Liver (tissue), 9 donors: ENCODE results near the gene PTPN4. TPM values are rescaled to one million over a fixed set of nuclear protein-coding genes. Genes with fewer than 3 reads are reported as not detected.

Source experiments
- DNase-seq: peaks from one replicate; pipeline ENCODE4 v3.0.0-alpha.2; 2017; ENCODE audit warnings: low spot score
- H3K27ac ChIP-seq, 2 donors: one replicate each; pipeline ENCODE4 v1.7.0; 2013; ENCODE audit warnings: inconsistent platforms in 2 of 2, low read length in 2 of 2, control low read depth in 1 of 2, low read depth in 1 of 2, mild to moderate bottlenecking in 1 of 2
- H3K27me3 ChIP-seq, 4 donors: one replicate each; pipeline versions ENCODE4 v1.6.1 to v1.7.0; 2013; ENCODE audit warnings: low read length in 3 of 4, inconsistent platforms in 1 of 4, mild to moderate bottlenecking in 1 of 4, moderate library complexity in 1 of 4; ENCODE audit not compliant: control insufficient read depth in 4 of 4, insufficient read depth in 4 of 4
- H3K36me3 ChIP-seq, 4 donors: one replicate each; pipeline versions ENCODE4 v1.6.1 to v1.7.0; 2013; ENCODE audit warnings: low read length in 3 of 4, mild to moderate bottlenecking in 3 of 4, low read depth in 1 of 4, moderate library complexity in 1 of 4; ENCODE audit not compliant: control insufficient read depth in 4 of 4, insufficient read depth in 3 of 4
- H3K4me1 ChIP-seq, 4 donors: one replicate each; pipeline versions ENCODE4 v1.6.1 to v1.7.0; 2013; ENCODE audit warnings: low read length in 3 of 4, mild to moderate bottlenecking in 3 of 4, moderate library complexity in 1 of 4; ENCODE audit not compliant: control insufficient read depth in 4 of 4, insufficient read depth in 4 of 4
- H3K4me3 ChIP-seq, 3 donors: one replicate each; pipeline versions ENCODE4 v1.6.1 to v1.7.0; 2013; ENCODE audit warnings: low read length in 3 of 3, control low read depth in 1 of 3, low read depth in 1 of 3, mild to moderate bottlenecking in 1 of 3
- H3K9ac ChIP-seq, 2 donors: one replicate each; pipeline ENCODE4 v1.7.0; 2013; ENCODE audit warnings: low read length in 2 of 2, mild to moderate bottlenecking in 2 of 2, moderate library complexity in 2 of 2, control low read depth in 1 of 2, low read depth in 1 of 2
- H3K9me3 ChIP-seq, 4 donors: one replicate each; pipeline versions ENCODE4 v1.6.1 to v1.7.0; 2013; ENCODE audit warnings: low read length in 3 of 4; ENCODE audit not compliant: control insufficient read depth in 4 of 4
- ATF3 ChIP-seq: IDR thresholded peaks from 2 replicates; pipeline ENCODE4 v1.6.1; 2016; ENCODE audit warnings: antibody characterized with exemption
- EGR1 ChIP-seq, 2 donors: IDR thresholded peaks; 2 replicates each; pipeline ENCODE4 v1.6.1; 2016 to 2018; ENCODE audit warnings: antibody characterized with exemption in 2 of 2, low read depth in 2 of 2
- FOXA1 ChIP-seq: IDR thresholded peaks from 2 replicates; pipeline ENCODE4 v1.6.1; 2016; ENCODE audit warnings: antibody characterized with exemption
- FOXA2 ChIP-seq: IDR thresholded peaks from 2 replicates; pipeline ENCODE4 v1.6.1; 2016; ENCODE audit warnings: antibody characterized with exemption
- GABPA ChIP-seq, 2 donors: IDR thresholded peaks in 1 of 2; conservative IDR thresholded peaks in 1 of 2; 2 replicates each; pipeline ENCODE4 v1.6.1; 2016; ENCODE audit warnings: antibody characterized with exemption in 2 of 2, mild to moderate bottlenecking in 1 of 2, moderate library complexity in 1 of 2
- HNF4A ChIP-seq, 2 donors: conservative IDR thresholded peaks; 2 replicates each; pipeline ENCODE4 v1.6.1; 2016; ENCODE audit warnings: antibody characterized with exemption in 2 of 2, mild to moderate bottlenecking in 2 of 2
- HNF4G ChIP-seq: IDR thresholded peaks from 2 replicates; pipeline ENCODE4 v1.6.1; 2016; ENCODE audit warnings: antibody characterized with exemption
- JUND ChIP-seq, 2 donors: IDR thresholded peaks; 2 replicates each; pipeline ENCODE4 v1.6.1; 2016; ENCODE audit warnings: antibody characterized with exemption in 2 of 2
- NR2F2 ChIP-seq: IDR thresholded peaks from 2 replicates; pipeline ENCODE4 v1.6.1; 2016; ENCODE audit warnings: antibody characterized with exemption
- RAD21 ChIP-seq, 2 donors: IDR thresholded peaks; 2 replicates each; pipeline ENCODE4 v1.6.1; 2016; ENCODE audit warnings: antibody characterized with exemption in 2 of 2, mild to moderate bottlenecking in 2 of 2
- REST ChIP-seq: IDR thresholded peaks from 2 replicates; pipeline ENCODE4 v1.6.1; 2016; ENCODE audit warnings: antibody characterized with exemption, mild to moderate bottlenecking
- RXRA ChIP-seq, 2 donors: IDR thresholded peaks; 2 replicates each; pipeline ENCODE4 v1.6.1; 2017 to 2018; ENCODE audit warnings: antibody characterized with exemption in 2 of 2, mild to moderate bottlenecking in 1 of 2
- SP1 ChIP-seq: IDR thresholded peaks from 2 replicates; pipeline ENCODE4 v1.6.1; 2018; ENCODE audit warnings: antibody characterized with exemption, mild to moderate bottlenecking
- TAF1 ChIP-seq: conservative IDR thresholded peaks from 2 replicates; pipeline ENCODE4 v1.6.1; 2016; ENCODE audit warnings: antibody characterized with exemption, mild to moderate bottlenecking
- YY1 ChIP-seq: IDR thresholded peaks from 2 replicates; pipeline ENCODE4 v1.6.1; 2016; ENCODE audit warnings: antibody characterized with exemption, mild to moderate bottlenecking
- WGBS: extraction: QIAGEN DNeasy Blood & Tissue Kit; methylation state at CpG from one replicate; pipeline ENCODE4 v1.1.7; 2013; 5-methylcytosine and 5-hydroxymethylcytosine counted together
- polyA plus RNA-seq, 2 donors: library from polyadenylated mRNA; stranded (reverse) in 1 of 2; unstranded in 1 of 2; fragments of 200-250 nt in 1 of 2; fragments of >200 nt in 1 of 2; fragmentation: Nextera tagmentation in 1 of 2; extraction: Ambion mirVana in 1 of 2; gene quantifications; one replicate each; pipeline versions ENCODE4 v1.2.1 to v1.2.3, GENCODE V29; 2013 to 2015
- total RNA-seq, 2 donors: library from RNA; depleted of rRNA; stranded (reverse); fragments of >200 nt; gene quantifications; one replicate each; pipeline ENCODE4 v1.2.3, GENCODE V29; 2014
- TF ChIP-seq, protein P1 (sequence below): fragments of 150-350 bp; IDR thresholded peaks from 2 replicates; pipeline ENCODE4 v1.5.1; 2017; ENCODE audit warnings: improper control_type of control experiment, low read depth, low read length; ENCODE audit not compliant: missing input control
- TF ChIP-seq, protein P2 (sequence below): IDR thresholded peaks from 2 replicates; pipeline ENCODE4 v1.6.1; 2016; ENCODE audit warnings: antibody characterized with exemption
- TF ChIP-seq, protein P3 (sequence below): IDR thresholded peaks from 2 replicates; pipeline ENCODE4 v1.6.1; 2016; ENCODE audit warnings: antibody characterized with exemption
- donor health status: healthy.
- donor health status: healthy.
- donor health status: healthy.
- donor health status: healthy.
- donor health status: healthy.

Gene PTPN4
- total and polyA plus RNA-seq, 4 donors, result 4.2 to 34.6 (median 9.5) TPM

DNA sequence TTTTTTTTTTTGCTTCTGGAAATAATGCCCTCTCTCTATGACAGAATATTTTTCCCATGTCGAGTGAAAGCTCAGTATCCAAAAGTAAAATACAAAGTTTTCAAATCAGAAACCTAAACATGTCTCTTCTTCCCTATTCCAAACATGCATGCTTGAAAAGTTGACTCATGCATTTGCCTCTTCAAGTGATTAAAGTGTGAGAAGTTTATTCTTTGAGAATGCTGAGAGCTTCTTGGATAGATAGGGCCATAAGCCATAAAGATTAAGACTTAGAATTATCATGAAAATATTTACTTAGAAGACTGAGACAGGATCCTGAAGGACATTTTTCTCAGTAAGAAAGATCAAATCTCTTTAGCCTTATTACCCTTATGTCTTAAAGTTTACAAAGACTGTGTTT lies 154.5 kb downstream of the PTPN4 start:
- no peaks in the 10 kb centered on the region for H3K9me3 ChIP-seq
- H3K9ac ChIP-seq, result no peak overlapping the region
- no peaks in the 10 kb centered on the region for H3K4me1 ChIP-seq
- H3K27me3 ChIP-seq, result no peaks in the 10 kb centered on the region
- H3K36me3 ChIP-seq, result no peaks in the 10 kb centered on the region
- H3K4me3 ChIP-seq, result no peak overlapping the region
- no peak for DNase-seq
- WGBS, result 90% methylated on average over 1 of the region's 1 CpG
- TF ChIP-seq FOXA2 (no peak), ATF3 (no peak), TAF1 (no peak), HNF4A (conservative IDR thresholded peaks at IDR 0.05) (no peak), FOXA1 (no peak), SP1 (no peak), REST (no peak), RAD21 (IDR thresholded peaks at IDR 0.05) (no peak), NR2F2 (no peak), RXRA (IDR thresholded peaks at IDR 0.05) (no peak), GABPA (IDR thresholded peaks at IDR 0.05 in 1 of 2, conservative IDR thresholded peaks at IDR 0.05 in 1 of 2) (no peak), YY1 (no peak), EGR1 (IDR thresholded peaks at IDR 0.05; ENCODE audit: low read depth in 2 of 2) (no peak), JUND (IDR thresholded peaks at IDR 0.05) (no peak), HNF4G (no peak)
- TF ChIP-seq, protein P1, sequence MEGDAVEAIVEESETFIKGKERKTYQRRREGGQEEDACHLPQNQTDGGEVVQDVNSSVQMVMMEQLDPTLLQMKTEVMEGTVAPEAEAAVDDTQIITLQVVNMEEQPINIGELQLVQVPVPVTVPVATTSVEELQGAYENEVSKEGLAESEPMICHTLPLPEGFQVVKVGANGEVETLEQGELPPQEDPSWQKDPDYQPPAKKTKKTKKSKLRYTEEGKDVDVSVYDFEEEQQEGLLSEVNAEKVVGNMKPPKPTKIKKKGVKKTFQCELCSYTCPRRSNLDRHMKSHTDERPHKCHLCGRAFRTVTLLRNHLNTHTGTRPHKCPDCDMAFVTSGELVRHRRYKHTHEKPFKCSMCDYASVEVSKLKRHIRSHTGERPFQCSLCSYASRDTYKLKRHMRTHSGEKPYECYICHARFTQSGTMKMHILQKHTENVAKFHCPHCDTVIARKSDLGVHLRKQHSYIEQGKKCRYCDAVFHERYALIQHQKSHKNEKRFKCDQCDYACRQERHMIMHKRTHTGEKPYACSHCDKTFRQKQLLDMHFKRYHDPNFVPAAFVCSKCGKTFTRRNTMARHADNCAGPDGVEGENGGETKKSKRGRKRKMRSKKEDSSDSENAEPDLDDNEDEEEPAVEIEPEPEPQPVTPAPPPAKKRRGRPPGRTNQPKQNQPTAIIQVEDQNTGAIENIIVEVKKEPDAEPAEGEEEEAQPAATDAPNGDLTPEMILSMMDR, result no peak
- TF ChIP-seq, protein P2, sequence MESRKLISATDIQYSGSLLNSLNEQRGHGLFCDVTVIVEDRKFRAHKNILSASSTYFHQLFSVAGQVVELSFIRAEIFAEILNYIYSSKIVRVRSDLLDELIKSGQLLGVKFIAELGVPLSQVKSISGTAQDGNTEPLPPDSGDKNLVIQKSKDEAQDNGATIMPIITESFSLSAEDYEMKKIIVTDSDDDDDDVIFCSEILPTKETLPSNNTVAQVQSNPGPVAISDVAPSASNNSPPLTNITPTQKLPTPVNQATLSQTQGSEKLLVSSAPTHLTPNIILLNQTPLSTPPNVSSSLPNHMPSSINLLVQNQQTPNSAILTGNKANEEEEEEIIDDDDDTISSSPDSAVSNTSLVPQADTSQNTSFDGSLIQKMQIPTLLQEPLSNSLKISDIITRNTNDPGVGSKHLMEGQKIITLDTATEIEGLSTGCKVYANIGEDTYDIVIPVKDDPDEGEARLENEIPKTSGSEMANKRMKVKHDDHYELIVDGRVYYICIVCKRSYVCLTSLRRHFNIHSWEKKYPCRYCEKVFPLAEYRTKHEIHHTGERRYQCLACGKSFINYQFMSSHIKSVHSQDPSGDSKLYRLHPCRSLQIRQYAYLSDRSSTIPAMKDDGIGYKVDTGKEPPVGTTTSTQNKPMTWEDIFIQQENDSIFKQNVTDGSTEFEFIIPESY, result no peak
- TF ChIP-seq, protein P3, sequence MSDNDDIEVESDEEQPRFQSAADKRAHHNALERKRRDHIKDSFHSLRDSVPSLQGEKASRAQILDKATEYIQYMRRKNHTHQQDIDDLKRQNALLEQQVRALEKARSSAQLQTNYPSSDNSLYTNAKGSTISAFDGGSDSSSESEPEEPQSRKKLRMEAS, result no peak
- no peak overlapping the region for H3K27ac ChIP-seq

GRCh38 chr2:119921825-119922224 lies 162.1 kb downstream of the PTPN4 start:
- H3K27me3 ChIP-seq, result no peaks in the 10 kb centered on the region
- no peak for DNase-seq
- WGBS, result 98% methylated on average over 1 of the region's 1 CpG
- no peaks in the 10 kb centered on the region for H3K36me3 ChIP-seq
- no peak overlapping the region for H3K9ac ChIP-seq
- H3K4me1 ChIP-seq, result no peaks in the 10 kb centered on the region
- TF ChIP-seq REST (no peak), YY1 (no peak), TAF1 (no peak)
- TF ChIP-seq, protein P2, result no peak
- no peak overlapping the region for H3K4me3 ChIP-seq
- H3K27ac ChIP-seq, result no peak overlapping the region
- H3K9me3 ChIP-seq, result no peaks in the 10 kb centered on the region
